ENCODE data around the gene PRDX6. TPM values are rescaled to one million over a fixed set of nuclear protein-coding genes. Genes with fewer than 3 reads are reported as not detected.

PRDX6 gene
- total RNA-seq, 1 experiment from 2014 or later, result 533 TPM

- H2BK15ac ChIP-seq (ENCODE audit: low read depth, low read length), result no peak overlapping the region
- no peak overlapping the region for H2BK20ac ChIP-seq (ENCODE audit: low read depth, low read length, poor library complexity, severe bottlenecking)
- H3K4me3 Mint-ChIP-seq, result no peak overlapping the region
- no peak overlapping the region for H3K27ac ChIP-seq (ENCODE audit: insufficient read length, low read depth, low read length)
- H3K27ac Mint-ChIP-seq, result no peak overlapping the region
- no peak overlapping the region for H3K9ac ChIP-seq (ENCODE audit: extremely low read depth, insufficient read length, low read length)
- H4K8ac ChIP-seq (replicated peaks; ENCODE audit: insufficient read length, low read depth, low read length), result no peak overlapping the region
- H2AFZ ChIP-seq (ENCODE audit: low read length), result no peak overlapping the region
- no peak for DNase-seq
- H3K4ac ChIP-seq (ENCODE audit: low read depth, low read length), result no peak overlapping the region
- H3K18ac ChIP-seq (ENCODE audit: insufficient read length, low read depth, low read length), result no peak overlapping the region
- H3K9me3 Mint-ChIP-seq, result peaks cover under 1 to 4% of the 10 kb centered on the region in 2 experiments; a peak in 3 of 5 replicates
- no peak overlapping the region for H2BK12ac ChIP-seq (ENCODE audit: insufficient read length, low read depth, low read length)
- peaks cover 11 to 12% of the 10 kb centered on the region in 2 experiments for H3K4me1 Mint-ChIP-seq
- H3K79me2 ChIP-seq (ENCODE audit: insufficient read depth, low read length), result no peaks in the 10 kb centered on the region
- no peaks in the 10 kb centered on the region for H3K4me1 ChIP-seq (ENCODE audit: insufficient read depth, low read length)
- H3K4me2 ChIP-seq (ENCODE audit: insufficient read depth, insufficient read length, low read length), result no peak overlapping the region
- peaks cover under 1% of the 10 kb centered on the region for H3K9me3 ChIP-seq (ENCODE audit: control insufficient read depth, low read depth, low read length)
- H3K27me3 Mint-ChIP-seq (ENCODE audit: low read depth), result no peaks in the 10 kb centered on the region
- no peak overlapping the region for H3T11ph ChIP-seq (ENCODE audit: low read length)
- H2AK5ac ChIP-seq (ENCODE audit: insufficient read length, low read length), result no peak overlapping the region
- H2BK120ac ChIP-seq (ENCODE audit: low read depth, low read length, poor library complexity, severe bottlenecking), result no peak overlapping the region
- no peaks in the 10 kb centered on the region for H4K20me1 ChIP-seq (ENCODE audit: control insufficient read depth, insufficient read depth, insufficient read length)
- no peak overlapping the region for H4K5ac ChIP-seq (ENCODE audit: insufficient read length, low read depth, low read length)
- no peak for TF ChIP-seq CTCF (conservative IDR thresholded peaks at IDR 0.05)
- H3K79me1 ChIP-seq (ENCODE audit: insufficient read depth, low read depth, low read length, poor library complexity, severe bottlenecking), result no peaks in the 10 kb centered on the region
- H3K14ac ChIP-seq (ENCODE audit: insufficient read depth, low read length), result no peak overlapping the region
- H3K23ac ChIP-seq (ENCODE audit: insufficient read length, low read depth, low read length), result no peak overlapping the region
- no peak overlapping the region for H2BK5ac ChIP-seq (ENCODE audit: insufficient read length, low read length)
- no peak overlapping the region for H4K91ac ChIP-seq (ENCODE audit: insufficient read length, low read depth, low read length)
- peaks cover 0 to 11% (median 6%) of the 10 kb centered on the region in 3 experiments; a peak in 5 of 7 replicates for H3K36me3 Mint-ChIP-seq (ENCODE audit: insufficient read depth in 1 of 3, low read depth in 3 of 3)
- H3K56ac ChIP-seq (ENCODE audit: insufficient read length, low read depth, low read length), result no peak overlapping the region
- H3K27me3 ChIP-seq (ENCODE audit: insufficient read depth, low read length), result no peaks in the 10 kb centered on the region
- no CpG with 5 or more reads among the region's 1 CpG for WGBS (ENCODE audit: extremely low coverage, insufficient read length, low lambda C conversion rate)
- no peaks in the 10 kb centered on the region for H3K23me2 ChIP-seq (ENCODE audit: insufficient read length, low read depth, low read length, poor library complexity, severe bottlenecking)
Observed at GRCh38 chr1:173502104-173502503, 25.0 kb downstream of the PRDX6 start.
